Measurements from ENCODE around the gene LRRC8E.
"Not testable (repeated sequence)": the region's sequence is repeated elsewhere in the genome, so short reads cannot be mapped to it uniquely, and the experiment has no call there.

LRRC8E gene

GRCh38 chr19:7883796-7884570 lies 4.3 kb upstream of the LRRC8E start:
- TF ChIP-seq FOXP2 (optimal IDR thresholded peaks at IDR 0.05; ENCODE audit: control extremely low read depth, extremely low read length, insufficient read depth) (no peak), EZH2 (IDR thresholded peaks at IDR 0.05) (no peak), POLR2AphosphoS5 (IDR thresholded peaks at IDR 0.05; ENCODE audit: borderline replicate concordance, low read depth, low read length) (no peak)
- no peaks in the 10 kb centered on the region for H3K9me3 ChIP-seq (ENCODE audit: low read depth, low read length)
- no peak overlapping the region for H3K4me3 ChIP-seq
- no peak overlapping the region for H3K9ac ChIP-seq (ENCODE audit: insufficient read length)
- 0 out of 2 replicates have a peak overlapping the region, but pooled peaks have one; percentile 60 for H3K27ac ChIP-seq
- peak; percentile 75 for DNase-seq (ENCODE audit: low read depth, low spot score)
- H3K36me3 ChIP-seq (ENCODE audit: insufficient read depth, low read length): no peaks in the 10 kb centered on the region

DNA sequence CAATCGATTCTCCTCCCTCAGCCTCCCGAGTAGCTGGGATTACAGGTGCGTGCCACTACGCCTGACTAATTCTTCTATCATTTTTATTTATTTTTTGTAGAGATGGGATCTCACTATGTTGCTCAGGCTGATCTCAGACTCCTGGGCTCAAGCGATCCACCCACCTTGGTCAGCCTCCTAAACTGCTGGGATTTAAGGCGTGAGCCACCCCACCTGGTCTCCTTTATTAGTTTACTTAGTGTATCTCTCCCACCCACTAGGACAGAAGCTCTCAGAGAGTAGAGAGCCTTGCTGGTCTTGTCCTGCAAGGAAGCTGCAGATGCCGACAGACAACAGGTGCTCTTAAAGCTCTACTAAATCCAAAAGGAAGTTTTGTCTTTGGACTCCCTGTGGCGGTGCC lies 2.5 kb upstream of the LRRC8E start:
- Histone ChIP-seq H3K4me3 (no peak overlapping the region), H3K9ac (ENCODE audit: insufficient read length) (no peak overlapping the region), H3K9me3 (ENCODE audit: low read depth, low read length) (no peaks in the 10 kb centered on the region), H3K27ac (no peak overlapping the region), H3K36me3 (ENCODE audit: insufficient read depth, low read length) (no peaks in the 10 kb centered on the region)
- no peak for DNase-seq (ENCODE audit: low read depth, low spot score)
- no peak for TF ChIP-seq FOXP2 (optimal IDR thresholded peaks at IDR 0.05; ENCODE audit: control extremely low read depth, extremely low read length, insufficient read depth)
- TF ChIP-seq POLR2AphosphoS5 (IDR thresholded peaks at IDR 0.05; ENCODE audit: borderline replicate concordance, low read depth, low read length): no peak
- no peak for TF ChIP-seq EZH2 (IDR thresholded peaks at IDR 0.05)

GRCh38 chr19:7887408-7888144 lies 734 bp upstream of the LRRC8E start:
- H3K9ac ChIP-seq (ENCODE audit: insufficient read length): no peak overlapping the region
- no peak for DNase-seq (ENCODE audit: low read depth, low spot score)

DNA sequence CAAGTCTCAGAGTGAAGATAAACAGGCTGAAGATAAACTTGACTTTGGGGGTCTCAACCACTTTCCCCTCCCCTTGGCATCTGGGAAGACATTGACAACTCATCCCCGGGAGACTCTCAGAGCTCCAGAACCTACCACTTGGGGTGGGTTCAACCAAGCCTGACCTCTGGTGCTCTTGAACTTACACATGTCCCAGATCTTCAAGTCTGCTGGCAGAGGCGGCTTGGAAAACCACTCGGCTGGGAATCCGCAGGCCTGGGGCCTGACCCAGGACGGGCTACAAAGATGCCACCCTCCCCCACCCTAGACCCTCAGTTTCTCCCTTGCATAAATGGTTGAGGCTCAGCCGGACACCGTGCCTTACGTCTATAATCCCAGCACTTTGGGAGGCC lies 512 bp downstream of the LRRC8E start:
- no peak for DNase-seq (ENCODE audit: low read depth, low spot score)
- no peaks in the 10 kb centered on the region for H3K9me3 ChIP-seq (ENCODE audit: low read depth, low read length)

More at GRCh38 chr19:7887408-7888144, 734 bp upstream of the LRRC8E start:
- no peak overlapping the region for H3K4me3 ChIP-seq
- H3K27ac ChIP-seq: no peak overlapping the region
- TF ChIP-seq FOXP2 (optimal IDR thresholded peaks at IDR 0.05; ENCODE audit: control extremely low read depth, extremely low read length, insufficient read depth) (no peak), POLR2AphosphoS5 (IDR thresholded peaks at IDR 0.05; ENCODE audit: borderline replicate concordance, low read depth, low read length) (no peak), EZH2 (IDR thresholded peaks at IDR 0.05) (no peak)
- H3K36me3 ChIP-seq (ENCODE audit: insufficient read depth, low read length): no peaks in the 10 kb centered on the region
- no peaks in the 10 kb centered on the region for H3K9me3 ChIP-seq (ENCODE audit: low read depth, low read length)

DNA sequence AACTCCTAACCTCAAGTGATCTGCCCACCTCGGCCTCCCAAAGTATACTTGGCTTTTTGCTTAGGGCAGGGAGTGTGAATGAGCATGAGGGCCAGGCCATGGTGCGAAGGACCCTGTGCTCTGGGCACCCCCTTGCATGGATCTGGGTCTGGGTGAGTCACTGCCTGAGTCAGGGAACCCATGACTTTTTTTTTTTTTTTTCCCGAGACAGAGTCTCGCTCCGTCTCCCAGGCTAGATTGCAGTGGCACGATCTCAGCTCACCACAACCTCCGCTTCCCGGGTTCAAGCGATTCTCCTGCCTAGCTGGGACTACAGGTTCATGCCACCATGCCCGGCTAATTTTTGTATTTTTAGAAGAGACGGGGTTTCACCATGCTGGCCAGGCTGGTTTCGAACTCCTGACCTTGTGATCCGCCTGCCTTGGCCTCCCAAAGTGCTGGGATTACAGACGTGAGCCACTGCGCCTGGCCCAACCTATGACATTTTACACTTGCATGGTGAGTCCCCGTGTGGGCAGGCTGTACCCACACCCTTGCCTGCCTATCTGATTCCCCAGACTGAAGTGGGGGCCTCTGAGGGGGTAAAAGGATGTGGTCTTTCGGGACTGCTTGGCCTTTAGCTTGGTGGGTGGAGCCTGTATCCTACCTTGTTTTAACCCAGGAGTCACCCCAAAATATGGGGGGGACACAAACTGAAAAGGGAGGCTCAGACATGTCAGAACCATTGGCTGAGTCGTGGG lies 5.2 kb downstream of the LRRC8E start:
- H3K9me3 ChIP-seq (ENCODE audit: low read depth, low read length); H3K9ac ChIP-seq (ENCODE audit: insufficient read length); H3K4me3 ChIP-seq; DNase-seq (ENCODE audit: low read depth, low spot score); H3K27ac ChIP-seq; H3K36me3 ChIP-seq (ENCODE audit: insufficient read depth, low read length): not testable (repeated sequence)

More for the DNA sequence above, 512 bp downstream of the LRRC8E start:
- no peak overlapping the region for H3K27ac ChIP-seq
- no peaks in the 10 kb centered on the region for H3K36me3 ChIP-seq (ENCODE audit: insufficient read depth, low read length)
- peak overlapping the region; percentile 75 for H3K4me3 ChIP-seq
- TF ChIP-seq EZH2 (IDR thresholded peaks at IDR 0.05) (no peak), FOXP2 (optimal IDR thresholded peaks at IDR 0.05; ENCODE audit: control extremely low read depth, extremely low read length, insufficient read depth) (no peak), POLR2AphosphoS5 (IDR thresholded peaks at IDR 0.05; ENCODE audit: borderline replicate concordance, low read depth, low read length) (no peak)
- H3K9ac ChIP-seq (ENCODE audit: insufficient read length): peak overlapping the region; percentile 55

DNA sequence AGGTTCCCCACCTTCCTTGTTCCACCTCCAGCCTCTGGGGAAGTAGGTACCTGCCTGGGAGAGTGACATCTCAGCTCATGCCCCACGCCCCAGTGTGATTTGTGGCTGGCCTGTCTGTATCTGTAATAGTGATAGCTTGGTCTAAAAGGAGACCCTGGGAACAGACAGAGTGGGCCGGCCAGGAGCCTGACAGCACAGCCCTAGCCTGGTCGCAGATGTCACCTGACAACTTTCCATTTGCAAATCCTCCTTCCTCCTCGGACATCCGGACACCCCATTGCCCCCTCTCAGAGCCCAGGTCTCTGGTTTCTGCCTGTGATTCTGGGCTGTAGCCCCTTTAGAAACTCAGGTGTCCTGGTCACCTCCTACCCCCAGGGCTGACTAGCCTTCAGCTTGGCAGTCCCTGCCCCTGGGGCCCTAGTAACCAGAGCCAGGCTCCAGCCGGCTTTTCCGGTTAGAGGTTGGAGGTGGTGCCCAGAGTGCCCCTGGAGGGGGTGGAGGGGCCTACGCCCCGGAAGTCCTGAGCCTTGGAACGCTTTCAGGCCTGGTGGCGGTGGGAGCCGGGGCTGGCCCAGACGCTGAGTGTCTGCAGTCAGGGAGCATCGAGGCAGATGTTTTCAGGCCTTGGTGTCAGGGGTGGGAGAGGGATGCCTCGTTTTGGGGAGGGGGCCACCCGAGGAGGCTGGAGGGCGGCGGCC lies 6.5 kb downstream of the LRRC8E start:
- no peak for DNase-seq (ENCODE audit: low read depth, low spot score)
- TF ChIP-seq FOXP2 (optimal IDR thresholded peaks at IDR 0.05; ENCODE audit: control extremely low read depth, extremely low read length, insufficient read depth): no peak
- TF ChIP-seq POLR2AphosphoS5 (IDR thresholded peaks at IDR 0.05; ENCODE audit: borderline replicate concordance, low read depth, low read length): no peak
- TF ChIP-seq EZH2 (IDR thresholded peaks at IDR 0.05): no peak
- Histone ChIP-seq H3K9ac (ENCODE audit: insufficient read length) (no peak overlapping the region), H3K27ac (no peak overlapping the region), H3K36me3 (ENCODE audit: insufficient read depth, low read length) (no peaks in the 10 kb centered on the region), H3K9me3 (ENCODE audit: low read depth, low read length) (no peaks in the 10 kb centered on the region), H3K4me3 (no peak overlapping the region)

- Histone ChIP-seq H3K9me3 (ENCODE audit: low read depth, low read length) (no peaks in the 10 kb centered on the region), H3K36me3 (ENCODE audit: insufficient read depth, low read length) (no peaks in the 10 kb centered on the region), H3K9ac (ENCODE audit: insufficient read length) (no peak overlapping the region), H3K27ac (no peak overlapping the region), H3K4me3 (no peak overlapping the region)
- no peak for DNase-seq (ENCODE audit: low read depth, low spot score)
- TF ChIP-seq FOXP2 (optimal IDR thresholded peaks at IDR 0.05; ENCODE audit: control extremely low read depth, extremely low read length, insufficient read depth) (no peak), EZH2 (IDR thresholded peaks at IDR 0.05) (no peak), POLR2AphosphoS5 (IDR thresholded peaks at IDR 0.05; ENCODE audit: borderline replicate concordance, low read depth, low read length) (no peak)
These were observed 7.3 kb downstream of the LRRC8E start for GRCh38 chr19:7895565-7895964.

DNA sequence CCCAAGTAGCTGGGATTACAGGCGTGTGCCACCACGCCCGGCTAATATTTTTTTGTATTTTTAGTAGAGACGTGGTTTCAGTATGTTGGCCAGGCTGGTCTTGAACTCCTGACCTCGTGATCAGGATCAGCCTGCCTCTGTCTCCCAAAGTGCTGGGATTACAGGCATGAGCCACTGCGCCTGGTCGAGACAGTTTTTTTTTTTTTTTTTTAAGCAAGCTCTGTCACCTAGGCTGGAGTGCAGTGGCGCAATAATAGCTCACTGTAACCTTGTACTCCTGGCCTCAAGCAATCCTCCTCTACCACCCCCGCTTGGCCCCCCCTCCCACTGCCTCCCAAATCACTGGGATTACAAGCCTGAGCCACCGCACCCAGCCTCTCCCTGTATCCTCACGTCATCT lies 9.0 kb downstream of the LRRC8E start:
- Histone ChIP-seq H3K9me3 (ENCODE audit: low read depth, low read length) (no peaks in the 10 kb centered on the region), H3K27ac (no peak overlapping the region), H3K9ac (ENCODE audit: insufficient read length) (no peak overlapping the region), H3K4me3 (no peak overlapping the region), H3K36me3 (ENCODE audit: insufficient read depth, low read length) (no peaks in the 10 kb centered on the region)
- DNase-seq (ENCODE audit: low read depth, low spot score): no peak
- no peak for TF ChIP-seq POLR2AphosphoS5 (IDR thresholded peaks at IDR 0.05; ENCODE audit: borderline replicate concordance, low read depth, low read length)
- TF ChIP-seq FOXP2 (optimal IDR thresholded peaks at IDR 0.05; ENCODE audit: control extremely low read depth, extremely low read length, insufficient read depth): no peak
- no peak for TF ChIP-seq EZH2 (IDR thresholded peaks at IDR 0.05)
